GM12878 (cell line): ENCODE results near the gene PPAN. TPM values are rescaled to one million over a fixed set of nuclear protein-coding genes. Genes with fewer than 3 reads are reported as not detected.

Source experiments
- ASH2L ChIP-seq: fragments of 300-600, 200-600 bp; sonication (generic); IDR thresholded peaks from 2 replicates; pipeline ENCODE4 v1.6.1; 2017; ENCODE audit warnings: low read depth, mild to moderate bottlenecking, borderline replicate concordance
- BACH1 ChIP-seq: fragments of 450-650 bp; IDR thresholded peaks from 2 replicates; pipeline ENCODE4 v1.6.1; 2017; ENCODE audit warnings: mild to moderate bottlenecking, borderline replicate concordance
- CUX1 ChIP-seq: IDR thresholded peaks from 2 replicates; pipeline ENCODE4 v1.6.1; 2012; ENCODE audit warnings: improper control_type of control experiment, low read depth, low read length; ENCODE audit not compliant: insufficient replicate concordance
- EED ChIP-seq: sonication (generic); IDR thresholded peaks from 2 replicates; pipeline ENCODE4 v1.6.1; 2016; ENCODE audit warnings: antibody characterized with exemption, low read depth
- ELK1 ChIP-seq: IDR thresholded peaks from 2 replicates; pipeline ENCODE4 v1.6.1; 2012; ENCODE audit warnings: low read depth, low read length, improper control_type of control experiment
- GABPA ChIP-seq: IDR thresholded peaks from 2 replicates; pipeline ENCODE4 v1.6.1; 2014; ENCODE audit warnings: antibody characterized with exemption, low read depth, mild to moderate bottlenecking, inconsistent platforms
- GATAD2B ChIP-seq: fragments of 450-650 bp; conservative IDR thresholded peaks from 2 replicates; pipeline ENCODE4 v1.6.1; 2017; ENCODE audit warnings: low read depth, mild to moderate bottlenecking, moderate library complexity
- MEF2B ChIP-seq: fragments of 450-650 bp; IDR thresholded peaks from 2 replicates; pipeline ENCODE4 v1.6.1; 2018; ENCODE audit warnings: mild to moderate bottlenecking, moderate library complexity; ENCODE audit not compliant: partially characterized antibody, poor library complexity, severe bottlenecking
- NKRF ChIP-seq: fragments of 450-650 bp; conservative IDR thresholded peaks from 2 replicates; pipeline ENCODE4 v1.6.1; 2017; ENCODE audit warnings: mild to moderate bottlenecking, moderate library complexity
- PBX3 ChIP-seq: IDR thresholded peaks from 2 replicates; pipeline ENCODE4 v1.6.1; 2011; ENCODE audit warnings: mild to moderate bottlenecking, low read depth, low read length, moderate library complexity; ENCODE audit not compliant: insufficient replicate concordance
- PKNOX1 ChIP-seq: fragments of 450-650 bp; IDR thresholded peaks from 2 replicates; pipeline ENCODE4 v1.6.1; 2016; ENCODE audit warnings: mild to moderate bottlenecking
- RCOR1 ChIP-seq: conservative IDR thresholded peaks from 2 replicates; pipeline ENCODE4 v1.6.1; 2012; ENCODE audit warnings: low read depth, low read length, improper control_type of control experiment
- STAT1 ChIP-seq: fragments of 450-650 bp; conservative IDR thresholded peaks from 2 replicates; pipeline ENCODE4 v1.6.1; 2014; ENCODE audit warnings: antibody characterized with exemption, mild to moderate bottlenecking
- ZBTB11 ChIP-seq: fragments of 450-650 bp; formaldehyde crosslinking; IDR thresholded peaks from 2 replicates; pipeline ENCODE4 v1.5.0; 2022; ENCODE audit warnings: mild to moderate bottlenecking, missing genetic modification characterization
- polyA plus RNA-seq, 11 experiments: library from polyadenylated mRNA; depleted of rRNA in 4 of 11; unstranded in 6 of 11; stranded (reverse) in 5 of 11; fragments of >200 nt; fragmentation: Nextera tagmentation in 4 of 11; fragmentation: Illumina TruSeq in 1 of 11; extraction: Ambion mirVana in 4 of 11; extraction: Trizol in 1 of 11; gene quantifications; 1 replicate in 1 of 11; 2 replicates in 10 of 11; pipeline versions ENCODE4 v1.2.1 to v1.2.3, GENCODE V29; 2011 to 2016; ENCODE audit warnings: inconsistent platforms in 2 of 11, missing spikeins in 2 of 11, low read depth in 1 of 11
- total RNA-seq, 4 experiments: library from RNA; depleted of rRNA in 3 of 4; stranded (reverse); fragments of >200 nt in 3 of 4; fragmentation: Illumina TruSeq in 1 of 4; extraction: Trizol in 1 of 4; gene quantifications; 2 replicates each; pipeline versions ENCODE4 v1.2.1 to v1.2.3, GENCODE V29; 2013 to 2021

Gene PPAN
- total and polyA plus RNA-seq, 10 of the 15 experiments (the other 5 are each of a cell fraction or from before 2014, with no cell fraction given), result 2.1 to 171 (median 108) TPM

GRCh38 chr19:10116085-10116865 is 10.1 kb downstream of the PPAN start (continued):
- TF ChIP-seq NKRF (no peak), CUX1 (no peak), ELK1 (no peak), RCOR1 (no peak), PBX3 (peak; percentile 2), STAT1 (no peak), ZBTB11 (CRISPR knock-in tag) (no peak), PKNOX1 (no peak), GABPA (no peak), ASH2L (no peak), MEF2B (no peak), GATAD2B (no peak), BACH1 (no peak), EED (no peak)
